ENCODE results near the gene CTNND1. TPM values are rescaled to one million over a fixed set of nuclear protein-coding genes. Genes with fewer than 3 reads are reported as not detected.
A peak's percentile ranks its signal among the peaks of the same experiment; 100 is the strongest.

The CTNND1 gene
- total and polyA plus RNA-seq, 8 donors, result 187 to 301 (median 263) TPM

DNA sequence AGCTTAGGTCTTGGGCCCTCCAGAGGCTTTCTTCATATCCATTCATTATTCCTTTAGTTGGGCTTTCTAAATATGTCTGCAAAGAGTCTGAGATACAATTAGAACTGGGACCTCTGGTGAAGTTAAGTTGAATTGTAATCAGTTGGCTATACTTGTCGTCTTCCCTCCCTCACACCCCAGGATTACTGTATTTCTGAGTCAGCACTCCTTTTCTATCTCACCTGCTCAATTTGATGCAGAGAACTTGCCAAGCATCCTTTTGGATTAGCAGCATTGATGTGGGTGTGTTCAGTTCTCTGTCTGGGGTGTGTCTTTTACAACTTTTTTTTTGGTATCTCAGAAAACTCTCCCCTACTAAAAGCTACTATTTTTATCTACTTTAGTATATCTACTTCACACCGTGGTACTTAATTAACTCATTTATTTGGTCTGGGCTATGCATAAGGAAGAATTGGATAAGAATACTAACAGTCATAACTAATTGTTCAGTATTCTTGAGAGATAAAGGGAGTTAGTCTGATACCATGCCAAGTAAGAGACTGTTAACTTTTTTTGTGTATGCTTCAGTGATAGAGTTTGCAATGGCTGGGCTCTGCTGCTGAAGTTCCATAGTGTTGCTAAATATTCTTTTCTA, 15.1 kb downstream of the CTNND1 start:
- H3K27ac ChIP-seq, result peak overlapping the region; percentile 82 to 88
- H3K36me3 ChIP-seq, result no peaks in the 10 kb centered on the region
- no peaks in the 10 kb centered on the region for H3K9me3 ChIP-seq
- ATAC-seq, result no peak
- TF ChIP-seq, protein P1, sequence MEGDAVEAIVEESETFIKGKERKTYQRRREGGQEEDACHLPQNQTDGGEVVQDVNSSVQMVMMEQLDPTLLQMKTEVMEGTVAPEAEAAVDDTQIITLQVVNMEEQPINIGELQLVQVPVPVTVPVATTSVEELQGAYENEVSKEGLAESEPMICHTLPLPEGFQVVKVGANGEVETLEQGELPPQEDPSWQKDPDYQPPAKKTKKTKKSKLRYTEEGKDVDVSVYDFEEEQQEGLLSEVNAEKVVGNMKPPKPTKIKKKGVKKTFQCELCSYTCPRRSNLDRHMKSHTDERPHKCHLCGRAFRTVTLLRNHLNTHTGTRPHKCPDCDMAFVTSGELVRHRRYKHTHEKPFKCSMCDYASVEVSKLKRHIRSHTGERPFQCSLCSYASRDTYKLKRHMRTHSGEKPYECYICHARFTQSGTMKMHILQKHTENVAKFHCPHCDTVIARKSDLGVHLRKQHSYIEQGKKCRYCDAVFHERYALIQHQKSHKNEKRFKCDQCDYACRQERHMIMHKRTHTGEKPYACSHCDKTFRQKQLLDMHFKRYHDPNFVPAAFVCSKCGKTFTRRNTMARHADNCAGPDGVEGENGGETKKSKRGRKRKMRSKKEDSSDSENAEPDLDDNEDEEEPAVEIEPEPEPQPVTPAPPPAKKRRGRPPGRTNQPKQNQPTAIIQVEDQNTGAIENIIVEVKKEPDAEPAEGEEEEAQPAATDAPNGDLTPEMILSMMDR (IDR thresholded peaks at IDR 0.05), result no peak
- H3K27me3 ChIP-seq, result no peaks in the 10 kb centered on the region
- intact Hi-C loops (cut with DNase I), result no loop called here
- no peak overlapping the region for H3K4me3 ChIP-seq
- no peak for DNase-seq
- H3K4me1 ChIP-seq, result peaks cover 72 to 99% of the 10 kb centered on the region in 2 donors

DNA sequence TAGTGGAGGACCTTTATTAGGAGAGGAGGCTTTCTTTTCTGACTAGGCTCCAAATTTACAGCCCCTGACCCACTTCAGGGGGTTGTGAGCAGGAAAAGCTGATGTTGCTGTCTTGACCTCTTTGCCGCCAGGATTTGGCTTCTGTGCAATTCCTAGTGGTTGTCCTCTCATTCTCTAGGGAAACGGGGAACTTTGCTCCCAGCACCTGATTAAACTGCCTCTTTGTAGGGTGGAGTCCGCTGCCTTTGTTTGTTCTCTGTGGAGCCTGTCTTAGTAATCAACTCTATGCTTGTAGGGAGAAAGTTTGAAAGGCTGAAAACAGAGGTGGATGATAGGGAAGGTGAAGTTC, 16.3 kb downstream of the CTNND1 start:
- H3K9me3 ChIP-seq, result no peaks in the 10 kb centered on the region
- H3K4me1 ChIP-seq, result peaks cover 74 to 99% of the 10 kb centered on the region in 2 donors
- DNase-seq (no peak), ATAC-seq (peak; percentile 12)
- H3K4me3 ChIP-seq, result no peak overlapping the region
- TF ChIP-seq, protein P1 (IDR thresholded peaks at IDR 0.05), result no peak
- H3K27me3 ChIP-seq, result no peaks in the 10 kb centered on the region
- H3K36me3 ChIP-seq, result no peaks in the 10 kb centered on the region
- intact Hi-C loops (cut with DNase I), result no loop called here
- H3K27ac ChIP-seq, result peak overlapping the region; percentile 82 to 88

DNA sequence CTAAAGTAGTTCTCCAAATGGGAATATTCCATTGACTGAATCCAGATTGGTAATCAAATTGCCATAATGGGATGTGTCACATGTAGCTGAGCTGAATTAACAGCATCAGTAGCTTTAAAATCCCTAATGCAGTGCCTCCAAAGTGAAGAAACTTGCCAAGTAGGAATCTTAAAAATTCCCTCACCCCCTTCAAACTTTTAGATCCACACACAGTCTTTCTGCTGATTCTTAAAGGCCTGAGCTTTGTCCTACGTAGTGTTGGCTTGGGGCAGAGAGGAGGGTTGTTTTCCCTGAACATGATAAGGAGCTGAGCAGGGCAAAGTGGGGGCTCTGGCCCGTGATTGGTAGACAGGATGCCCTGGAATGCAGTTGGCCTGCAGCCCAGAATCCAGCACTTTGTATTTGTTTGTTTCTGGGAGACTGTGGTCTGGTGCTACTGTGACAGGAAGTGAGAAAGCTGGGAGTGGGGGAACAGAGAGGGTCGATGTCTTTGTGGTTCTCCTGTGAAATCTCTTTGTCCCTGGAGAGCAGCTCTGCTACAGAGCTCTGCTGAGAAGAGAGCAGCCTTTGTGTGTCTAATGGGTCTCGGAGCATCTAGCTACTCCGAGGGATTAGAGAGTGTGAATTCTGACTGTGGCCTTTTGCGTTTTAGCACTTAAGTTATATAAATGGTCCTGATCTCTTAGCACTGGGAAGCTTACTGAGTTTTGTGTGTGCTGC, 16.9 kb downstream of the CTNND1 start:
- intact Hi-C loops (cut with DNase I), result no loop called here
- Histone ChIP-seq H3K9me3 (no peaks in the 10 kb centered on the region), H3K4me1 (peaks cover 73 to 99% of the 10 kb centered on the region in 2 donors), H3K27me3 (no peaks in the 10 kb centered on the region), H3K4me3 (no peak overlapping the region), H3K27ac (peak overlapping the region; percentile 82 to 88), H3K36me3 (no peaks in the 10 kb centered on the region)
- DNase-seq, result peak in 3 of 4 donors; percentile 85 to 99 (median 97)
- TF ChIP-seq, protein P1 (IDR thresholded peaks at IDR 0.05), result no peak
- peak; percentile 77 for ATAC-seq

DNA sequence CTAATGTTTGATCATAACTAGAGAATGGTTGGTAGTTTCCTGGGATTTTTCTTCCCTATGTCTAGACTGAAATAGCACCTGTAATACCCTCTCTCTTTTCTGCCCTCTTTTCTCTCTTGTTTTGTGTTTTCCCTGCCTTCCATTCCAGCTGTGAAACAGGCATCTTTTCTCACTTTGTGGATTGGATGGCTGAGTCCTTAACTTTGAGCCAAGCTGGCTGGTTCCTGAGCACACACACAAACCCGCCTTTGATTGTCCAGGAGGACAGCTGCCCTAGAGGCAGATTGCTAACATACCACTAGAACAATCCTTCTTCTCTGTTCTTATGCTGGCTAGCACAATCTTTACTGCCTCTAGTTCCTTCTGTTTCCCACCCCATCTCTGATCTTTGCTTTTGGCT, 17.7 kb downstream of the CTNND1 start:
- Histone ChIP-seq H3K9me3 (no peaks in the 10 kb centered on the region), H3K36me3 (no peaks in the 10 kb centered on the region), H3K27ac (peak overlapping the region; percentile 82 to 88), H3K4me1 (peaks cover 66 to 99% of the 10 kb centered on the region in 2 donors), H3K4me3 (no peak overlapping the region), H3K27me3 (no peaks in the 10 kb centered on the region)
- intact Hi-C loops (cut with DNase I), result no loop called here
- peak; percentile 29 for ATAC-seq
- TF ChIP-seq, protein P1 (IDR thresholded peaks at IDR 0.05), result no peak
- DNase-seq, result no peak

DNA sequence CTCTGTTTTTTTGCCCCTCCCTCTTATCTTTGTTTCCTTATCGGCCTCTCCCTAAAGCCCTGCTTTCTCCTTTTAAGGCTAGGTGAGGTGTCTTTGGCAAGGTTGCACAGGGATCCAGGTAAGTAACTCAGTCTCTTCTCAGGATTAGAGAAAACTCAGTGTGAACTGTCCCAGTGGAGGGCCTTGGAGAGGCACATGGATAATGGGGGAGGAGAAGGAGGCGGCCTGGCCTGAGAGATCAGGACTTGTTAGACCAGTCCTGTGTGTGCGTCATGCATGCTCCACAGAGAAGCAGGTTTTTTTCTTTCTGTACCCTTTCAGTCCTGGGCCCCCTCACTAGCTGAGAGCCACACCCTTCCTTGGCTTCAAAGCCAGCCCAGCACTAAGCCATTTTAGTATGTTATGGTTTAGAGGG, 19.9 kb downstream of the CTNND1 start:
- DNase-seq (peak in 2 of 4 donors; percentile 81 to 84), ATAC-seq (peak; percentile 74)
- no peak overlapping the region for H3K4me3 ChIP-seq
- no peaks in the 10 kb centered on the region for H3K36me3 ChIP-seq
- peaks cover 65 to 99% of the 10 kb centered on the region in 2 donors for H3K4me1 ChIP-seq
- no peaks in the 10 kb centered on the region for H3K27me3 ChIP-seq
- TF ChIP-seq, protein P1 (IDR thresholded peaks at IDR 0.05), result no peak
- H3K27ac ChIP-seq, result peak overlapping the region; percentile 82 to 88
- intact Hi-C loops (cut with DNase I), result no loop called here
- no peaks in the 10 kb centered on the region for H3K9me3 ChIP-seq
